ENCODE measurements around the gene LTBP2.

DNA sequence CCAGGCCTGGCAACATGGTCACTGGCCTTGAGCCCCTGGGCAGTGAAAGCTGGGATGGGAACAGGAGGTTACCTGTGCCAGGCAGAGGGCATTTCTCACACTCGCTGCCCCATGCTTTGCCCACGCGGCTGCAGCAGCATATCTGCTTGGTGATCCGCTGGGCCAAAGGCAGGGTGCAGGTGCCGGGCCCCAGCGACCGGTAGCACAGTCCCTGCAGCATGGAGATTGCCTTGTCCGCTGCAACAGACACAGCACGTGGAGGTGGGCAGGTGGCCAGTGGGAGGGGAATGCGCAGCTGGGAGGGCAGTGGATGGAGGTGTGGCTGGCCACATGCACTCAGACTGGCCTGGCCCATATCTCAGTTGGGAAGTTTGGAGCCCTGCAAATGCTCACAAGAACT lies 83.2 kb downstream of the LTBP2 start:
- TF ChIP-seq, protein P1, sequence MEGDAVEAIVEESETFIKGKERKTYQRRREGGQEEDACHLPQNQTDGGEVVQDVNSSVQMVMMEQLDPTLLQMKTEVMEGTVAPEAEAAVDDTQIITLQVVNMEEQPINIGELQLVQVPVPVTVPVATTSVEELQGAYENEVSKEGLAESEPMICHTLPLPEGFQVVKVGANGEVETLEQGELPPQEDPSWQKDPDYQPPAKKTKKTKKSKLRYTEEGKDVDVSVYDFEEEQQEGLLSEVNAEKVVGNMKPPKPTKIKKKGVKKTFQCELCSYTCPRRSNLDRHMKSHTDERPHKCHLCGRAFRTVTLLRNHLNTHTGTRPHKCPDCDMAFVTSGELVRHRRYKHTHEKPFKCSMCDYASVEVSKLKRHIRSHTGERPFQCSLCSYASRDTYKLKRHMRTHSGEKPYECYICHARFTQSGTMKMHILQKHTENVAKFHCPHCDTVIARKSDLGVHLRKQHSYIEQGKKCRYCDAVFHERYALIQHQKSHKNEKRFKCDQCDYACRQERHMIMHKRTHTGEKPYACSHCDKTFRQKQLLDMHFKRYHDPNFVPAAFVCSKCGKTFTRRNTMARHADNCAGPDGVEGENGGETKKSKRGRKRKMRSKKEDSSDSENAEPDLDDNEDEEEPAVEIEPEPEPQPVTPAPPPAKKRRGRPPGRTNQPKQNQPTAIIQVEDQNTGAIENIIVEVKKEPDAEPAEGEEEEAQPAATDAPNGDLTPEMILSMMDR (conservative IDR thresholded peaks at IDR 0.05; ENCODE audit: low read depth, low read length) = no peak
- no peak for TF ChIP-seq EZH2 (IDR thresholded peaks at IDR 0.05; ENCODE audit: low read length, unreplicated experiment)
- TF ChIP-seq EZH2phosphoT487 (IDR thresholded peaks at IDR 0.05; ENCODE audit: borderline replicate concordance, low read length) = no peak
